Superior temporal gyrus (tissue), 1 donor: Measurements from ENCODE around the gene IMPDH1.
A peak's percentile ranks its signal among the peaks of the same experiment; 100 is the strongest.

Experiments
- DNase-seq: peaks from one replicate; pipeline ENCODE4 v3.0.0-alpha.2; 2016; ENCODE audit errors: extremely low spot score

The IMPDH1 gene

DNA sequence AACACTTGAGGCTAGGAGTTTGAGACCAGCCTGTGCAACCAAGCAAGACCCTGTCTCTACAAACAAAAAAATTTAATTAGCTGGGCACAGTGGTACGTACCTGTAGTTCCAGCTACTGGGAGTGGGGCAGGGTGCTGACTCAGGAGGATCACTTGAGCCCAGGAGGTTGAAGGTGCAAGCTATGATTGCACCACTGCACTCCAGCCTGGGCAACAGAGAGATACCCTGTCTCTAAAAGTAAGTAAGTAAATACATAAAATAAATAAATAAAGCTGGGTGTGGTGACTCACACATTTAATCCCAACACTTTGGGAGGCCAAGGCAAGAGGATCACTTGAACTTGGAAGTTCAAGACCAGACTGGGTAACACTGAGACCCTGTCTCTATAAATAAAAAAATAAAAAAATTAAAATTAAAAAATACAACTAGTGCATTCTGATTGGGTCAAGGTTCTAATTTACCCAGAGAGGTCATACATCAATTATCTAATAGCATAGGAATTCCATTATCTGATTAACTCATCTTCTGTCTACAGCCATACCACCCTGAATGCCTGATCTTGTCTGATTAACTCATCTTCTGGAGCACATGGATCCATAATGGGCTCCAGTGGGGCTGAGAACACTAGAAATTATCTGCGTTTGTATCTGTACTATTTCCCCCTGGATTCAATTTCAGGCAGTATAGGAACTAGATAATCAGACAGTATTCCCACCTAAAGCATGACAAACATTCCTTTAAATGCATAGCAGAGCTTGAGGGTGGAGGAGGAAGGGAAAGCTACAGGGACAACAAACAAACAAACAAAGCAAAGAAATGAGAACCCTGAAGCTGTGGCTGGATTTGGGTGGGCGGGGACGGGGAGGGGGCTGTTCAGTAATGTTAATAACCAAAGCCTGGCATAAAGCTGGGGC, 24.9 kb upstream of the IMPDH1 start:
- no peak for DNase-seq

DNA sequence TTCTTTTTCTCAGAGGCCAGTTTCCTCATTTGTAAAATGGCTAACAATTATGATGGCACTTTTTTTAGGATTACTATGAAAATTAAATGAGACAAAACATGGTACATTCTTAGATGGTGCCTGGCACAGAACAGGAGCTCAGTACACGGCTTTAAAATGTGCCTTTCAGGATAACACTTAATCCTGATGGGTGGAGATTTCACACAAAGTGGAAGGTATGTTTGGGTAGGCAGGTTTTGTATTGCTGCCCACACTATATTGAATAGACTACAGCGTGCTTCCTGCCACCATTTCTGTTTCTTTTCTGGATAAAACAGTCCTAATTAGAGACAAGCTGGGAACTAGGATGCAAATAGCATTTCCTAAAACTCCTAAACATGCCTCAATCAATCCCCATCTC, 22.0 kb upstream of the IMPDH1 start:
- DNase-seq: no peak

DNA sequence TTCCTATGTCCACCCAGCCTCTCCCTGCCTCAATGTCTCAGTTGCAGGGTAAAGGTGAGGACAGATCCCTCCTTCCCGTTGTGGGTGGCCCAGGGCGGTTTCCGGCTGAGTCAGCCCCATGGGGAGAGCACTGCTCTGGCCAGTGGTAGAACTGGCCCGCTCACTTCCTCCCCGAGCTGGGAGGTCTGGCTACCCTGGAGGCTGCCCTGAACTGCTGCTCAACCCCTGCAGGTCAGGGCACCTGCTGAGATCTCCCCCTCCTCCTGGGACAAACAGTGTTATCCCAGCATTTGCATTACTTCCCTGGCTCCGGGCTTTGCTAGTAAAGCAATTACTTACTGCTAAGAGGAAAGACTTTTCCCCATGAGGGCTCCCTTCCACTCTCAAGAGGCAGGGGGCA, 21.4 kb upstream of the IMPDH1 start:
- DNase-seq: no peak

DNA sequence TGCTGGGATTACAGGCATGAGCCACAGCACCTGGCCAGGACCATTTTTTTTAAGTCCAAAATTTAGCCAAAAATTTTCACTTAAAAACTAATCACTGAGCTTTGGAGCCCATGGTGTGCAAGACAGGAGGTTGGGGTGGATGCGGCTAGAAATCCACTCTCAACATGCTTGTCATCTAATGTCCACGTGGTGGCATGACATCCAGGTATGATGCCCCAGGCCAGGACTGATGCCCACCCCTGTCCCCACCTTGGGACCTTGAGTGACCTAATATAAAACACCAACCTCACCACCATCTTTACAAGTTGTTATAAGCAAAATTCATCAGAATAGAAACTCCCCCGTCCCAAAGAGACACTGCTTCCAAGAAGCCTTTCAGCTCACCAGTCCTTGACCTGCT, 20.4 kb upstream of the IMPDH1 start:
- DNase-seq: no peak

DNA sequence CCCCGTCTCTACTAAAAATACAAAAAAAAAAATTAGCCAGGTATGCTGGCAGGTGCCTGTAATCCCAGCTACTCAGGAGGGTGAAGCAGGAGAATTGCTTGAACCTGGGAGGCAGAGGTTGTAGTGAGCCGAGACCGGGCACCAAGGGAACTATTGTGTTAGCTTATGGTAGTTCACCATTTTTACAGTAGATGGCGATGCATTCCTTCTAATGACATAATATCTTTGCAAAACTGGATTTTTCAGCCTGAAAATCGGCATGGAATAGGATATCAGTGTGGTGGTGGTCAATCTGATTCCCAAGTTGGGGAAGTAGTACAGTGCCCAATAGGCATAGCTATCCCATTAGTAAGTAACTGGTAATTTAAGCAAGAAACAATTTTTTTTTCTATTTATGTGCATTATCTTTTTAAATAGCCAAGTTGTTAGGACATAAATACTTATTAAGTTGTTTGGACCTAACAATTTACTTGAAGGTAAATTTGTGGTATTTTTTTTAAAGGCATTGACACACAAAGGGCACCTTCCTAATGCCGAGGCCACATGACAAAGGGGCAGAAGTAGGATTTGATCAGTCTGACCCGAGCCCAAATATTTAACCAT, 17.6 kb upstream of the IMPDH1 start:
- peak; percentile 92 for DNase-seq

DNA sequence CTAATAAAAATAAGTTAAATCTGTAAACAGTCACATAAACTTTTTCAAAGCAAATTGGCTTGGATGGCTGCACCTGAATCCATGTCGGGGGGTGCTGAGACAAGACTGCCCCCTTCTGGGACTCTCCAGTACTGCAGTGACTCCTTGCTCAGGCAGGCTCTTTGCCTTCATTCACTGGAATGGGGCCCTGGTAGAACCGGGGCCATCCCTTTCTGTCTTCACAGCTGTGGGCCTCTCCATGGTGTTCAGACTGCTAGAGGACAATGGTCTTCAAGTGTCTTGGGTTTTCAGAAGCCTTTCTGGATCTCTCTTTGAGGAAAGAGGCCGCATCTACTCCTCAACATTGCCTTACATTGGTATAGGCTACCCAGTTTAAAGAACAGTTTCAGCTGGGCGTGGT, 16.1 kb upstream of the IMPDH1 start:
- peak; percentile 82 for DNase-seq

DNA sequence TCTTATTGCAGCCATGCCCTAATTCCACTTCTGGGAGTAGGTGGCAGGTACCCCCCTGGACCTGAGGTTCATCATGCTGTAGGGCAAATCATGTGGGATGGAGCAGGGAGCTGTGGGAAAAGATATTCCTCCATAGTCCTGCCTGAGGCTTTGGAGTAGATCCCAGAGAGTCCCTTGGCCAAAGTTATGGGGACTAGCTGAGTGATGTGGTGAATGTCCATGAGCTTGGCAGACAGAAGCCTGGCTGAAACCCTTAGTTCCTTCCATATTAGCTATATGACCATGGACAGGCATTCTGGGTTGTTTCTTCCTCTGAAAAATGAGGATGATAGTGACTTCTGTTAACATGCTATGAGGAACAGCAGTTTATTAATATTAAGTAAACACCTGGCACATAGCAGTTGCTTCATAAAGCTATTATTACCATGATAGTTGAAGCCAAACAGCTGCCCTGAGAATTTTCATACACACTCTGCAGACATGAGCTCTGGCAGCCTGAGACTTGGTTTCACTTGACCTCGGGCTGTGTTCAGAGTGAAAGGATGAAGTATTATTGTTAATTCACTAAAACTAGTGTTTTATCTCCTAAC, 15.0 kb upstream of the IMPDH1 start:
- no peak for DNase-seq

DNA sequence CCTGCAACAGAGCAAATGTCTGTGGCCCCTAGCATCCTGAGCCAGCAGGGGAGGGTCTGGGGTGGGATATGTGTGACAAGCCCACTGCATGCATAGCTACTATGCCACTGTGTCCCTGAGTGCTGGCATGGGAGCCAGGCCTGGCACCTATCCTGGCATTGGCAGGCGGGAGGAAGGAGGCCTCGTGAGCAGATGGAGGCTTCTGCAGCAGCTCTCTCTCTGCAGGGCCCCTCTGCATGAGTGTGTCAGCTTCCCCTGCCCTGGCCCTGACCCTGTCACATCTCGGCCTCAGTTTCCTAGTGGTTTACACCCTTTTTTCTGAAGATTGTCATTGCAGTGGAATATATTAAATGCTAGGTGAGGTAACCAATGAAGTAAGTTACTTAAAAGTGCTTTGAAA, 13.1 kb upstream of the IMPDH1 start:
- no peak for DNase-seq

DNA sequence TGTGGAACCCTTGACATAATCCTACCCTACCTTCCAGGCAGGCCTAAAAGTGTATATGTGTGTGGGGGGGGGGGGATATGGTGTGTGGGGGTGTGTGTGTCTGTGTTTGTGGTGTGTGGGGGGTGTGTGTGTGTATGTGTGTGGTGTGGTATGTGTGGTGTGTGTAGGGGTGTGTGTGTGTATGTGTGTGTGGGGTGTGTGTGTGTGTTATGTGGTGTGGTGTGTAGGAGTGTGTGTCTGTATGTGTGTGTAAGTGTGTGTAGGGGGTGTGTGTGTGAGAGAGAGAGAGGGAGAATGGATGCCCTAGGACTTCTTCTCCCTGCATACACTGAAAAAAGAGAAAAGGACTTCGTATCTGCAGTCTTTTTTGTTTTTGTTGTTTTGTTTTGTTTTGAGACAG, 12.3 kb upstream of the IMPDH1 start:
- no peak for DNase-seq

DNA sequence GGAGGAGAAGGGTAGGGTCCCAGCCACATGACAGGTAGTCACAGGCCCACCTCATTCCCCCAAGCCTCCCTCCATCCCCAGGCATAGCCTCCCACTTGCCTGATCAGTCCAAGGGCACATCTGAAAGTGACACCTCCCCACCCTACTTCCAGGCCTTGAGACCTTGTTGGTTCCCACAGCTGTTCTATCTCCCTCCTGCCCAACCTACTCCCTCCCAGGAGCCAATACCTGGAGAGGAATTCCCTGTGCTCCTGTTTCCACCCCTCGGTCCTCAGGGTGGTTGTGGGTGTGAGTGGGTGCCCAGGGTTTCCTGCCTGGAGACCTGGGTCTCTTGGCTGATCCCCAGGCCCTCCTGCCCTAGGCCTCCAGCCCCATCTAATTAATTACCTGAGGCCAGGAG, 11.6 kb upstream of the IMPDH1 start:
- DNase-seq: no peak

DNA sequence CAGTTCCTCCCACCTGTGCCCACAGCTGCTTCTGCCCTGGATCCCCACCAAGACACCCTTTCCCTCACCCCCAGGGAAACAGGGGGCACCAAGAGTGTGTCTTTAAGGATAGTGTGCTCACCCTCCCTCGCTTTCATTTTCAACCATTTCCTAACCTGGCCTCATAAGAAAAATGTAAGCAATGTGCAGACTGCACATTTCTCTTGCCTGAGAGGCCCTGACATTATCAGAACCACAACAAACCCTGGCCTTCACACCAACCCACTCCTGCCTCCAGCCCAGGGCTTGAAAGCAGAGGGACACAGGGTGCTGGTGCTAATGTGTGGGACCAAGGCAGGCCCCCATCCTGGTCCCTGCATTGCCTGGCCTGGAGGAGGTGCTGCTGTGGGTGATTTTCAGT, 11.0 kb upstream of the IMPDH1 start:
- DNase-seq: no peak

DNA sequence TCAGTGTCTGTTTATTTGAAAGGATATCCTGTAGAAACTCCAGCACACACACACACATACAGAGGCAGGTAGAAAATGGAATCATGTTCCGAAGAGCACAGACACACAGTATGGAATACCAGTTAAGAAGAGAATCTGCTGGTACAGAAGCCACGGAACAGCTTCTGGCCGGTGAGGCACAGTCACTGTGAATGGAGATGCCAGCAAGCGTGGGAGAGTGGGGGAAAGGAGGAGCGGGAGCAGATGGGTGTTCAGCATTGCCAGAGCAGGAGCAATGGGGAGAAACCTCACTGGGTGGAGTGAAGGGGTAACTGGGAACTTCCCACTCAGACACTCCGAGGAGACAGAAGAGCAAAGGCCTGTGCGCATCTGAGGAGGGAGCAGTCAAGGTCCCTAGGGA, 9.5 kb upstream of the IMPDH1 start:
- DNase-seq: no peak

DNA sequence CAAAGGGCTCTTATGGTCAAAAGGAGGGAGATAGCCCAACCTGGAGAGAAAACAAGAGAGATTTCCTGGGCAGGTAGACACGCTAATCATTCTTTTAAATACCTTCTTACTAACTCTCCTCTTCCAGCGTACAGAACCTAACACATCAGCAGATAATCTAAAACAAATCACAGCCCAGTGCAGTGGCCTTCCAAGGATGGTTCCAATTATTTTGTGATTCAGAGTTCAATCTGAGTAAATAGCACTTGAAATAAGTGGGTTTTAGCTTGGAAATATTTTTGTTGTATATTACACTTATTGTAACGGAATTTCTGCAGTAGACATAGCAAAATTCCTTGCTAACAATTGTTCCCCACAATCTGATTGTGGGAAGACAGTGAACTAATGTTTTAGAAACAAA, 7.3 kb upstream of the IMPDH1 start:
- DNase-seq: no peak

DNA sequence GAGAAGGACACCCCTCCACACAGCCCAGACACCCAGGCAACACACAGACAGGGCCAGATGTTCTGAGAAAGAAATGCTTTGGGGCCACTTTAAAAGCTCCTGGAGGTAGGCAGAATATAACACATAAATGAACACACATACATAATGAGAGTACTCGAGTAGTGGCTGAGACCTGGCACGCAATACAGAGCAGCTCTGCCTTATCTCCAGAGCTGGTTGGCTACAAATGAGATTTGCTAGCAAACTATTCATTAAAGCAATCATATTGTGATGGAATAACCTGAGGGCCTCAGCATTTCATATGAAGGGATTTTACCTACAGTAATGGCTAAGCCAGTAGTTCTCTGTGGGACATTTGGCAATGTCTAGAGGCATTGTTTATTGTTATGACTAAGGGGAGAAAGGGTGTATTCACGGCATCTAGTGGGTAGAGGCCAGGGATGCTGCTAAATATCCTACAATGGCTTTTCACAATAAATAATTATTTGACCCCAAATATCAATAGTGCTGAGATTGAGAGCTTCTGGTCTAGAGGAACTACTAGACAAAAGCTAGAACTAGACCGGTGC, 5.5 kb upstream of the IMPDH1 start:
- no peak for DNase-seq

DNA sequence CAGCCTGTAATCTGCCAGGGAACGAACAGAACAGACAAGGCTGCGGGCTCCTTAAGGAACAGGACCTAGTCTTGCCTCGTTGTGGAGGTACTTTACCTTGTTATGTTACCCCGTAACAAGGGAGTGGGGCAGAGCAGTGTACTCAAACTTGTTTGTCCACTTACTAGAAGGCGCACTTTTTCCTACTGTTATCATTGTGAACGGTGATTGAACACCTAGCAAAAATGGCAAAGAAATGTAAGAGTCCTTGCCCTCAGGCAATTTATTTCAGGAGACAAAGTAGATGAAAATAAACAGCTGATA, 620 bp upstream of the IMPDH1 start:
- no peak for DNase-seq

DNA sequence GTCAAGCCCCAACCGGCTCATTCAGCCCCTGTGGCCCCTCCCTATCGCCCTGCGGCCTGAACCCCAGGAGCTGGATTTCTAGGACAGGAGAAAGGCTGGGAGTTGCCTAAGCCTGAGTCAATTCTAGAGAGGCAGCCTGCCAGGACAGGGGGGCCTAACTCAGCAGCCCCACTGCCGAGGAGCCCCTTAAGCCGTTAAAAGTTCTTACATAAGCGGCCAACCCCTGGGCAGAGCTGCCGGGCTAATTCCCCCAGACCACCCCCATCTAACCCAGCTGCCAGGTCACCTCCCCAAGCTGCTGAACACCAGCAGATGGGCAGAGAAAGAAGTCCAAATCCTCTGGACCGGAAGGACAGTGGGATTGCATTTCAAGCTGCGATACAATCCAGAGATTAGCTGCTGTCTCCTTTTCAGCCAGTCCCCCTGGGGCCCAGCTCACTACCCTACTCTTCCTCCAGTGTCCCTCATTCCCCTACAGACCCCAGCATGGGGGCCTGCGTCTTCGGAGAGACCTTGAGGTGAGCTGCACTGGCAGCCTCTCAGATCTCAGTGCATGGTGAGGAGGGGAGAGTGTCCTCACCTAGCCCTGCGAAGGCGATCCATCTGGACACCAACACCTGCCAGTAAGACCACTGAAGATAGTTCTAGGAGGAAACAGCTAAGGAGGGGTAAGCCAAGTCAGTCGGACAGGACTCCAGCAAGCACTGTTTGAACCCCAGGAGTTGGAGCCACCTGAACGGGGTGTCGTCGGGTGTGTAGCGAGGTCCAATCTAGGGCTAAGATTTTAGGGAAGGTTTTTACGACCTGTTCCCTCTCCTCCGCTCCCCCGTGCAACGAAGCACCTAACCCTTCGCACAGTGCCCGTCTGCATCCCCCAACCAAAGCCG, 830 bp downstream of the IMPDH1 start:
- DNase-seq: no peak

DNA sequence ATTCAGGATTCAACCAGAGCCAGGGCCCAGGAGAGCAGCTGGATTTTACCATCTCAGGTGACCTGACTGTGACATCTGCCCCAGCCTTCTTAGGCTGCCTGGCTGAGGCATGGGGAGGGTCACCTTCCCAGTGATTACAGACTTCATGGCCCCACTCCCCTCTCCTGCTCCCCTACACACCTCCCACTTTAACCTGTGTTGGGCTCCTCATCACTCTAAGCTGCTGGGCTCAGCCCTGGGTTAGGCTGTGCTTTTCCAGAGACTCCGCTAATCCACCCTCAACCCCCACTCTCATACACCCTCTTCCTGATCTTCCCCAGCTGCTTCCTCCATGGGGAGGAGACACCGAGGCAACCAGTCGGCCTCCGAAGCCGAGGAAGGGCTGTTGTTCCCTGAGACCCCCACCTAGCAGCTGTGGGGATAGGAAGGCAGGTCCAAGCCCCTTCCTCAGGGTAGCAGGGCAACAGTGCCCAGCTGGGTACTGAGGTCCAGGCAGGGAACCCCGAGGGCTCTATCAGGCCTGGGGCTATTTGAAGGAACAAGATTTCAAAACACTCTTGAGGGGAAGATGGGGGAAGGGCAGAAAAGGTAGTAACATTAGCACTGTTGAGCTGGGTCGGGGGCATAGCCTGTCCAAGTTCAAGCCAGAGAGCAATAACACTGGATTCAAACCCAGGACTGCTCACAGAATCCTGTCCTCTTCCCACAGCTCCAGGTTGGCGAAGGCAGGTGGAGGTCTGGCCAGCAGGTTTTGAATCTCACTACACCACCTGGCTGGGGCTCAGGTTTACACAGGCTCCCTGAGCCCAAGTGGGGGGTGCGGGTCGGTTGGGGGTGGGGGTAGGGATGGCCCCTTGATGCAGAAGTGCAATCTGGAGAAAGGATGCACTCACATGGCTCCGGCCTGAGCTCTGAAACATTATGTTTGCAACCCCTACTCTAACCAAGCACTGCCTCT, 1.8 kb downstream of the IMPDH1 start:
- DNase-seq: no peak

DNA sequence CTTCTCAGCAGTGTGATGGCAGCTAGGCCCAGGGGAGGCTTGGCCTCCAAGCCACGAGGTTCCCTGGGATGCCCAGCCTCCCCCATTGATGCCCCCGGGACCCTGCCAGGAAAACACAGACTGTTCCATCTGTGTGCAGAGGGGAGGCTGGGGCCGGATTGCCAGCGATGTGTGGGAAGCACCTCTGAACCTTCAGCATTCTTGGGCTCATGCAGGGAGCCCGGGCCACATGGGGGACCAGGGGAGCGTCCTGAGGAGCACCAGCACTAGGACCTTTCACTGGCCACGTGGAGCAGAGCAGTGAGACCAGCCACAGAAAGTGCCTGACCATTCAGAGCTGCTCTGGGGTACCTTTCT, 2.6 kb downstream of the IMPDH1 start:
- DNase-seq: no peak

DNA sequence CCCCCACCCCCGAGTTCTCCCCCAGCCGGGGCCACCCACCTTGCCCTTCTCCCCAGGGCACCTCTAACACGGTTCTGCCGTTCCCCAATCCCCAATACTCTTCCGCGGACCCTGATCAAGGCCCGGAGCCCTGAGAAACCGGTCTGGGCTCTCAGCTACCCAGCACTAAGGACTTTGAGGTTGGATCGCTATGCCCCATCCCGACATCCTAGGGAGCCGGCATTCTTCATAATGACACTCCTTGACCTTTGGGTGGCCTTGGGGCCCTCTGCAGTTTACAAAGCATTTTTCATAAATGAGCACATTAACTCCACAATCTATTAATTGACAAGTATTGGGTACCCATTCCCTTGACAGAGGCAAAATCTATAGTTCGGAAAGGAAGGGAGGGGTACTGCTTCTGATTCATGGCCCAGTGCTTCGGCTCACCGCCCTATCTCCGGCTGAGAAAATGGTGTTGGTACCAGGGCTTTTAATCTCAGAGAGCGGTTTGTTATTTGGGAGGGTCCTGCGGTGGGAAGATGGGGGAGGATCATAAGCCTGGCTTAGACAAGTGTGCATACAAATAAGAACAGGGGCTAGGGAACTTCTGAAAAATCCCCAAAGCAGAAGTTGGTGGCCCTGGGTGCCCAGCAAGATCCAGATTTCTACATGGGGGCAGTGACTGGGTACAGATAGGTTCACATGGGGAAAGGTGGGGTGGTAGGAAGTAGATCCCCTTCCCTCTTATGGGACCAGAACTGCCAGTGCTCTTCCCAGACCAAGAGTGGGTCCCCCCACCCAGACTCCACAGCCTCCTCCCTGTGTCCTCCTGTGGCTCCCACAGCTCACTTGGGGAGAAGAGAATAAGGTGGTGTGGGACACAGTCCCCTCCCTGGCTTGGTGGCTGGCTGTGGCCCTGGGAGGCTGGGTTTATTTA, 3.2 kb downstream of the IMPDH1 start:
- no peak for DNase-seq
